Activated gamma-delta T cell treated with anti-CD3 and anti-CD28 coated beads, Interleukin-2, amount 50 U/mL, for 16 hours (primary cell): ENCODE data around the gene PPIL4.
"Not testable (repeated sequence)": the region's sequence is repeated elsewhere in the genome, so short reads cannot be mapped to it uniquely, and the experiment has no call there.

Experiments
- DNase-seq: peaks from one replicate; pipeline ENCODE4 v3.0.0-alpha.2; 2020; ENCODE audit warnings: low read depth

PPIL4 gene

GRCh38 chr6:149534742-149535141, 11.1 kb downstream of the PPIL4 start:
- no peak for DNase-seq

GRCh38 chr6:149529650-149530049, 16.2 kb downstream of the PPIL4 start:
- no peak for DNase-seq

DNA sequence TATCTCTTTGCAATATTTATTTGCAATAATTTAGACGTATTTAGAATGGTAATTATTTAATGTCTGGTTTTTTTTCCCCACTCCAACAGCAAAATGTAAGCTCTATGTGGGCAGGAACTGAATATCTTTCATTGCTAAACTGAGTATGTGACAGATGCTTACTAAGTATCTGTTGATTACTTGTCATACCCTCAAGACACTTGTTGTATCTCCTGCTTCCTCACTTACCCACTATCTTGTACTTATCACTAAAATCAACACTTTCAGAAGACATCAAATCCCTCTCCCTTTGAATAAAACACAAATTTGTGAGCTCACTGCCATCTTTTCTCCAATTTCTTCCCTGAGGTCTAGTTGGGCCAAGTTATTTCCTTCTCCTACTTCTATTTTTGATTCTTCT, 30.3 kb downstream of the PPIL4 start:
- no peak for DNase-seq

DNA sequence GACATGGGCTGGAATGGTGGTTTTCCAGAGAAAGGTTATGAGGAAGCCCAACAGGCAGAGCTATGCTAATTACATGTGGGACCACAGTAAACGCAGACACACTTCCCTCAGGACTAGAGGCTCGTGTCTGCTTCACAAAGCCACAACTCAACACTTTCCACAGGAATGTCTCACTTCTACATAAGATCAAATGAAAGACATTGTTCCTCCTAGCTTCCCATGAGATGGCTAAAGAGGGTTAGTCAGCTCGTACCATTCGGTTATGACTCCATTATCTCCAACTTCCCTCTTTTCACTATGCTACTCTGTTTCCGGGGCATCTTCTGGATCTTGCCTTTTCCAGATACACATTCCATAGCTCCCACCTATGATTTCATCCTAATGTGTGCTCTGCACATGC, 31.9 kb downstream of the PPIL4 start:
- no peak for DNase-seq

GRCh38 chr6:149510793-149511512, 34.9 kb downstream of the PPIL4 start:
- no peak for DNase-seq

DNA sequence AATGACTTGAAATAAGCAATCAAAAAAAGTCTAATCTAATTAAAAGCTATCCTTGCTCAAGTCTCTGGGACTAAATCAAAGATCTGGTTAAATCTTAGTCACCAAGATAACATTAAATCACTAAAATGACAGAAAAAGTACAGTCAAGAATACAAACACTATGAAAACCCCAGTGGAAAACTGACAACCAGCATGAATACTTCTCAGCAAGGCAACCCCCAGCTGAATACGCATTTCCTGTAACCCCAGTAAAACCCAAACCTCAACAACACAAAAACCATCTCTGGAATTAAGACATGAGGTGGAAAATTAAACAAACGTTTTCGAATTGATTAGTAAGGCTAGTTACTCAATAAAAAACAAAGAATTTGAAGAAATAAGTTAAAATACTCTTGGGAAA, 37.4 kb downstream of the PPIL4 start:
- DNase-seq = no peak

- no peak for DNase-seq
Measured at GRCh38 chr6:149503872-149504271, 42.0 kb downstream of the PPIL4 start.

GRCh38 chr6:149503276-149503675, 42.6 kb downstream of the PPIL4 start:
- no peak for DNase-seq

DNA sequence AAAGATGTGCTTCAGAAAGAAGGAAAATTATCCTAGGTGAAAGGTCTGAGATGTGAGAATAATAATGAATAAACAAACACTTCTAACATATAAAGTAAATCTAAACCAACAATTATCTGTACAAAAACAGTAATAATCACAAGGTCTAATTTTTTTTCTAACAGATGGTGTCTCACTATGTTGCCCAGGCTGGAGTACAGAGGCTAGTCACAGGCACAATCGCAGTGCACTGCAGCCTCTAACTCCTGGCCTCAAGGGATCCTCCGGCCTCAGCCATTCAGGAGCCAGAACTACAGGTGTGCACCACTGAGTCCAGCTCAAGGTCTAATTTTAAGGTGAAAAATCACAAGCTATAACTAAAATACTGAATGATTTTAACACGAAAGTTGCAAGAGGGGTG, 44.1 kb downstream of the PPIL4 start:
- no peak for DNase-seq

- DNase-seq = no peak
Measured at GRCh38 chr6:149501201-149501600, 44.6 kb downstream of the PPIL4 start.

GRCh38 chr6:149500096-149500495, 45.7 kb downstream of the PPIL4 start:
- DNase-seq = no peak

- DNase-seq = no peak
Measured at GRCh38 chr6:149499066-149499465, 46.8 kb downstream of the PPIL4 start.

DNA sequence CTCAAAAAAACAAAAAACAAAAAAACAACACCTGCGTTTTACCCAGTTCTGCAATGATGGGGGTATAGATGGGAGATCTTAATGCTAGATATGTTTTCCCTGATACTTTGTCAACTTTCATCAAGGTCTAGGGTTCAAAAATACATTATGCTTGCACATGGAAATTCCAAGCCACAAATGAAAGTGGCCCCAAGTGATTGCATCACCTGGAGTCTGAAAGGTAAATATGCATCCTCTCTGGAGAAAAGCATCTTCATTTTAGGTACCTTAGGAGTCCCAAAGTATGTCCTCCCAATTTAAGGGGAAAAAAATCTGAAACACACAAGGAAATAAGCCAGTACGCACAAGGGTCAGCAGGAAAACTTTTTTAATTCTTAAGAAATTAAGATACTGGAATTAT, 48.5 kb downstream of the PPIL4 start:
- DNase-seq = no peak

- not testable (repeated sequence) for DNase-seq
Measured at GRCh38 chr6:149496597-149496996, 49.2 kb downstream of the PPIL4 start.

GRCh38 chr6:149495349-149496016, 50.4 kb downstream of the PPIL4 start:
- DNase-seq = not testable (repeated sequence)

DNA sequence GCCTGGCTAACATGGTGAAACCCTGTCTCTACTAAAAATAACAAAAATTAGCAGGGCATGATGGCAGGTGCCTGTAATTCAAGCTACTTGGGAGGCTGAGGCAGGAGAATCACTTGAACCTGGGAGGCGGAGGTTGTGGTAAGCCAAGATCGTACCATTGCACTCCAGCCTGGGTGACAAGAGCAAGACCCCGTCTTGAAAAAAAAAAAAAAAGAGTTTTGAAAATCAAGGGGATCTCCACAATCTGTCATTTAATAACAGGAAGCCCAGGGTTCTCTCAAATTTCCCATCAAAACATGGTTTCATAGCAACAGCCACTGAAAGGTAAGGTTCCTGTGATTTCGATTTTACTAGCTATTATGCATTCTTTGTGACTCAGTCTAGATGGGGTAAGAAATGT, 51.0 kb downstream of the PPIL4 start:
- DNase-seq = not testable (repeated sequence)

- no peak for DNase-seq
Measured at GRCh38 chr6:149493761-149494320, 52.0 kb downstream of the PPIL4 start.

- no peak for DNase-seq
Measured at GRCh38 chr6:149492798-149493343, 53.0 kb downstream of the PPIL4 start.

DNA sequence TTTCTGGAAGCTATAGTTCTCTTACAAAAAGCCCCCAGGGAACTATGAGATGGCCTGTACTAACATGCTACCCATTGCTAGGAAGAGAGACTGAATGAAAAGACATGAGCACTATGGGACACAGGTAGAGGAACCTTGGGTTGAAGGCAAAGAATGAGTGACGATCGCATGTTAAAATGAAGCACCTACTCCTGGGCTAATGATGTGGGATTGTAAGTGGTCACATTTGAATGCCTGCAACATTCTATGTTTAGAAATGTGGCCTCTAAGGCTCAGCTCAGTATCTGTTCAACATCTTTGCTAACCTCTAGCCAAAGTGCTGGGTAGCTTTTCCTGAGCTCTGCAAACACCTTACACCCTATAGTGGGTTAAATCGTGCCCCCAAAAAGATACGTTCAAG, 55.9 kb downstream of the PPIL4 start:
- DNase-seq = no peak

DNA sequence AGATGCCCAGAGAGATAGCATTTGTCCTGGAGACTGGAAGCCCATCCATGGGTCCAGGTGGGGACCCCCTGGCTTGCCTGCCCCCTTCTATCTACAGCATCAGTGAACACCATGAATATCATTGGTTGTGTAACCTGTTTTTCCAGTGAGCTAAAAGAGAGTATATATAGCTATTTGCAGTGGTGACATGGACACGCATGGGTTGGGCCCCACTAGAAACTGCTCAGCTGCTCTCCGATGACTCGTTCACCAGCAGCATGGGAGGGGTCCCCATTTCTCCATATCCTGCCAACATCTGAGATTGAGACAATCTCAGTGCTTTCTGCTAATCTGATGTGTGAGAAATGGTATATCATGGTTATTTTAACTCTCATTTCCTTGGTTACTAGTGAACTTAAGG, 57.0 kb downstream of the PPIL4 start:
- DNase-seq = no peak

GRCh38 chr6:149487316-149487715, 58.5 kb downstream of the PPIL4 start:
- no peak for DNase-seq

DNA sequence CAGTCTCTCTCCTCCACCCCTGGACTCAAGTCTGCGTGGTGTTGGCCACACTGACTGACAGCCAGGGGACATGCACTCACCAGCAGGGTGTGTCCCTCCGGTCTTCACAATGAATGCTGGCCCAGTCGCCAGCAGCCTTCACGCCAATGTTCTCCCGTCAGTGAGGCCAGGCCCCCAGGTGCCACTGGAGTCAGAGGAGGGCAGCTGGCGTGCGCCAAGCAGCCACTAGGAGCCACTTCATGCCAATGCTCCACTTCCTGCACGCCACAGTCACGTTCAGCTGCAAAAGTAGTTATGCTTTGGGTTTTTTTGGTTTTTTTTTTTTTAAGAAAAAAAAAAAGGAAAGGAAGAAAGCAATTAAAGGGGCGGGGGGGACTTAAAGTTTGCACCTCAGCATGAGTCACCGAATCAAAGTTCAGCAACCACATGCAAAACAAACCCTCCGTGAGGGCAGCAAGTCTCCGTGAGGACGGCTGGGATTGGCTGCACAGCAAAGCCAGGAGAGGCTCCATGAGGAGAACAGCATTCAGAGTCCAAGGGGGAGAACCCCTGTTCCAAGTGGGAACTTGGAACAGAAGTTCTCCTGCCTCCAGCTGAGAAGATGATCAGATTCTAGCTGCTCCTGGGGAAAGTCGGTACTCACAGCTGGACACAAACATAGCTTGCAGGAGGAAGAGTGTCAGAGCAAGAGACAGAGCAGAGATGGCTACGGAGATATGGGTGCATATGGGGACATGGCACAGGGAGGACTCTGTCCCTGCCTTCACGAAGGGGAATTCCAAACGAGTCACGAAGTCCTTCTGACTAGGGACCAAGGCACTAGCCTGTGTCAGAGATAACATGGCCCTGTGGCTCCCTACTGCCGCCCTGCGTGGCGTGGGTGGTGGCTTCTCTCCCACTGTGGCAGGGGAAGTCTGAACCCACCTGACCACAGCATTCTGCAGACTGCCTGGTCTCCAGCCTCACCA, 60.8 kb downstream of the PPIL4 start, which contains the start of gene ZC3H12D:
Gene ZC3H12D, minus strand, starts transcription at position 282 of the 968 bp plus-strand sequence. CDS start 10,471 bp downstream, outside the sequence.
- DNase-seq = peak; percentile 60
